SK-N-SH treated with all-trans-retinoic acid at 6 μM for 48 hours (cell line): ENCODE data around the gene CLNK.

Experiments
- BACH2 ChIP-seq: fragments of 250-450 bp; sonication (Bioruptor Pico); IDR thresholded peaks from 2 replicates; pipeline ENCODE4 v1.9.0; 2021; ENCODE audit warnings: mild to moderate bottlenecking, borderline replicate concordance
- RARB ChIP-seq: fragments of 250-450 bp; sonication (Bioruptor Pico); IDR thresholded peaks from 2 replicates; pipeline ENCODE4 v1.8.0; 2021; ENCODE audit warnings: mild to moderate bottlenecking, moderate library complexity
- ZC3H10 ChIP-seq: fragments of 250-450 bp; sonication (Bioruptor Pico); IDR thresholded peaks from 2 replicates; pipeline ENCODE4 v1.5.1; 2021; ENCODE audit warnings: mild to moderate bottlenecking, moderate library complexity
- ZFP3 ChIP-seq: fragments of 250-450 bp; sonication (Bioruptor Pico); IDR thresholded peaks from 2 replicates; pipeline ENCODE4 v1.5.0; 2020; ENCODE audit warnings: mild to moderate bottlenecking, moderate library complexity
- TF ChIP-seq, protein P1 (sequence below): fragments of 250-450 bp; sonication (Bioruptor Pico); IDR thresholded peaks from 2 replicates; pipeline ENCODE4 v1.8.0; 2021; ENCODE audit warnings: low read depth, mild to moderate bottlenecking, moderate library complexity, borderline replicate concordance

DNA sequence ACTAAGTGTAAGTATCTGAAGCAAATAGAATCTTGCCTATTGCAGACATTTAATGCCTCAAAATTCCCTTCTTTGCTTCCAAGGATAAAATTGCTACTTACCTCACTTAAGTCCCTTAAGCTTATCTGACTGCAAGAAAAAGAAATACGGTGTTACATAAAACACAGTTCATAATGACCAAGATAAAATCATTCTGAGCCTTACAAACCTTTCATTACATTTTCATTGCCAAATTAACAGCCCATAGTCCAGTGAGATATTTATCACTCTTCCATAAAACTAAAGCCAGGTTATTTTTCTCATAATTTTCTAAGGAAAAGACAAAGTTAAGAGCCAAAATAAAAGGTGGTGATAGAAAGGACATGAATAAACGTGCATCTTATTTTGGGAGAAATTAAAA lies 152.4 kb downstream of the CLNK start:
- TF ChIP-seq RARB (no peak), BACH2 (CRISPR knock-in tag) (no peak), ZC3H10 (CRISPR knock-in tag) (no peak), ZFP3 (CRISPR knock-in tag) (no peak)
- TF ChIP-seq, protein P1, sequence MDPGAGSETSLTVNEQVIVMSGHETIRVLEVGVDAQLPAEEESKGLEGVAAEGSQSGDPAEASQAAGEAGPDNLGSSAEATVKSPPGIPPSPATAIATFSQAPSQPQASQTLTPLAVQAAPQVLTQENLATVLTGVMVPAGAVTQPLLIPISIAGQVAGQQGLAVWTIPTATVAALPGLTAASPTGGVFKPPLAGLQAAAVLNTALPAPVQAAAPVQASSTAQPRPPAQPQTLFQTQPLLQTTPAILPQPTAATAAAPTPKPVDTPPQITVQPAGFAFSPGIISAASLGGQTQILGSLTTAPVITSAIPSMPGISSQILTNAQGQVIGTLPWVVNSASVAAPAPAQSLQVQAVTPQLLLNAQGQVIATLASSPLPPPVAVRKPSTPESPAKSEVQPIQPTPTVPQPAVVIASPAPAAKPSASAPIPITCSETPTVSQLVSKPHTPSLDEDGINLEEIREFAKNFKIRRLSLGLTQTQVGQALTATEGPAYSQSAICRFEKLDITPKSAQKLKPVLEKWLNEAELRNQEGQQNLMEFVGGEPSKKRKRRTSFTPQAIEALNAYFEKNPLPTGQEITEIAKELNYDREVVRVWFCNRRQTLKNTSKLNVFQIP (CRISPR knock-in tag): no peak
